HEK293 (cell line): ENCODE data around the gene PTPRN2.

Source experiments
- CTCF ChIA-PET: fragments of 350-600 bp; formaldehyde crosslinking; extraction: SDS; loops from one replicate; lab custom pipeline; 2021; ENCODE audit warnings: antibody characterized with exemption; lab: Yijun Ruan, JAX
- POLR2A ChIA-PET: fragments of 300-600 bp; formaldehyde crosslinking; extraction: SDS; loops from one replicate; lab custom pipeline; 2020; ENCODE audit warnings: antibody characterized with exemption, inconsistent platforms; lab: Yijun Ruan, JAX
- H3K27ac ChIP-seq: fragments of 200-500 bp; sonication (Bioruptor generic); 2 replicates; pipeline ENCODE4 v1.5.1; 2014; ENCODE audit warnings: low read depth, low read length, control low read depth, inconsistent platforms; ENCODE audit errors: extremely low read depth
- H3K36me3 ChIP-seq, 2 experiments: fragments of 200-500 bp in 1 of 2; sonication (Bioruptor generic) in 1 of 2; 1 replicate in 1 of 2; 2 replicates in 1 of 2; pipeline ENCODE4 v1.5.1; 2014 to 2017; ENCODE audit warnings: inconsistent platforms in 2 of 2, low read length in 2 of 2; ENCODE audit not compliant: control insufficient read depth in 2 of 2, insufficient read depth in 1 of 2
- H3K4me1 ChIP-seq: fragments of 200-500 bp; sonication (Bioruptor generic); 2 replicates; pipeline ENCODE4 v1.5.1; 2014; ENCODE audit warnings: mild to moderate bottlenecking, low read length, inconsistent platforms; ENCODE audit not compliant: control insufficient read depth, insufficient read depth
- H3K4me3 ChIP-seq: 2 replicates; pipeline ENCODE4 v1.5.1; 2011; ENCODE audit warnings: low read depth, mild to moderate bottlenecking, control low read depth, low read length, moderate library complexity
- H3K9me3 ChIP-seq: fragments of 200-500 bp; sonication (Bioruptor generic); 2 replicates; pipeline ENCODE4 v1.5.1; 2014; ENCODE audit warnings: low read depth, low read length, inconsistent platforms; ENCODE audit not compliant: control insufficient read depth, insufficient read depth
- EGR2 ChIP-seq: fragments of 450-650 bp; formaldehyde crosslinking; IDR thresholded peaks from 2 replicates; pipeline ENCODE4 v1.5.1; 2016; ENCODE audit warnings: low read depth, missing biosample characterization, missing genetic modification characterization
- FEZF1 ChIP-seq: fragments of 450-650 bp; formaldehyde crosslinking; IDR thresholded peaks from 2 replicates; pipeline ENCODE4 v1.5.1; 2016; ENCODE audit warnings: missing biosample characterization, missing genetic modification characterization
- HOXC10 ChIP-seq: sonication (generic); formaldehyde crosslinking; IDR thresholded peaks from 2 replicates; pipeline ENCODE4 v1.8.1; 2023; ENCODE audit warnings: mild to moderate bottlenecking, missing genetic modification reagents
- KLF16 ChIP-seq: fragments of 450-650 bp; formaldehyde crosslinking; IDR thresholded peaks from 2 replicates; pipeline ENCODE4 v1.5.1; 2017; ENCODE audit warnings: missing biosample characterization, missing genetic modification characterization
- KLF17 ChIP-seq: fragments of 450-650 bp; formaldehyde crosslinking; IDR thresholded peaks from 2 replicates; pipeline ENCODE4 v1.5.1; 2016; ENCODE audit warnings: missing biosample characterization, missing genetic modification characterization
- OSR2 ChIP-seq: fragments of 450-650 bp; formaldehyde crosslinking; IDR thresholded peaks from 2 replicates; pipeline ENCODE4 v1.5.1; 2016; ENCODE audit warnings: missing biosample characterization, missing genetic modification characterization
- SP2 ChIP-seq: fragments of 450-650 bp; formaldehyde crosslinking; IDR thresholded peaks from 2 replicates; pipeline ENCODE4 v1.5.1; 2016; ENCODE audit warnings: missing biosample characterization, missing genetic modification characterization
- ZBTB11 ChIP-seq: fragments of 450-650 bp; formaldehyde crosslinking; conservative IDR thresholded peaks from 2 replicates; pipeline ENCODE4 v1.5.1; 2016; ENCODE audit warnings: low read depth, missing biosample characterization, missing genetic modification characterization
- ZBTB20 ChIP-seq: fragments of 450-650 bp; formaldehyde crosslinking; IDR thresholded peaks from 2 replicates; pipeline ENCODE4 v1.5.1; 2016; ENCODE audit warnings: missing biosample characterization, missing genetic modification characterization
- ZEB2 ChIP-seq: fragments of 450-650 bp; formaldehyde crosslinking; IDR thresholded peaks from 2 replicates; pipeline ENCODE4 v1.5.1; 2016; ENCODE audit warnings: missing biosample characterization, missing genetic modification characterization
- ZNF114 ChIP-seq: fragments of 450-650 bp; formaldehyde crosslinking; IDR thresholded peaks from 2 replicates; pipeline ENCODE4 v1.5.0; 2017; ENCODE audit warnings: missing biosample characterization, missing genetic modification characterization
- ZNF133 ChIP-seq: fragments of 450-650 bp; formaldehyde crosslinking; IDR thresholded peaks from 2 replicates; pipeline ENCODE4 v1.5.1; 2016; ENCODE audit warnings: missing biosample characterization, missing genetic modification characterization
- ZNF169 ChIP-seq: fragments of 450-650 bp; formaldehyde crosslinking; IDR thresholded peaks from 2 replicates; pipeline ENCODE4 v1.5.1; 2016; ENCODE audit warnings: missing biosample characterization, missing genetic modification characterization
- ZNF175 ChIP-seq: fragments of 450-650 bp; formaldehyde crosslinking; IDR thresholded peaks from 2 replicates; pipeline ENCODE4 v1.5.1; 2016; ENCODE audit warnings: missing biosample characterization, missing genetic modification characterization
- ZNF211 ChIP-seq: fragments of 450-650 bp; formaldehyde crosslinking; IDR thresholded peaks from 2 replicates; pipeline ENCODE4 v1.5.1; 2016; ENCODE audit warnings: low read depth, missing biosample characterization, missing genetic modification characterization
- ZNF324 ChIP-seq: fragments of 450-650 bp; formaldehyde crosslinking; IDR thresholded peaks from 2 replicates; pipeline ENCODE4 v1.5.1; 2016; ENCODE audit warnings: missing biosample characterization, missing genetic modification characterization
- ZNF423 ChIP-seq: fragments of 450-650 bp; formaldehyde crosslinking; IDR thresholded peaks from 2 replicates; pipeline ENCODE4 v1.5.1; 2016; ENCODE audit warnings: missing biosample characterization, missing genetic modification characterization
- ZNF48 ChIP-seq: fragments of 450-650 bp; formaldehyde crosslinking; IDR thresholded peaks from 2 replicates; pipeline ENCODE4 v1.5.1; 2016; ENCODE audit warnings: missing biosample characterization, missing genetic modification characterization
- ZNF530 ChIP-seq: fragments of 450-650 bp; formaldehyde crosslinking; IDR thresholded peaks from 2 replicates; pipeline ENCODE4 v1.5.1; 2016; ENCODE audit warnings: low read depth, missing biosample characterization, missing genetic modification characterization
- ZNF560 ChIP-seq: fragments of 450-650 bp; formaldehyde crosslinking; IDR thresholded peaks from 2 replicates; pipeline ENCODE4 v1.5.1; 2017; ENCODE audit warnings: missing biosample characterization, missing genetic modification characterization, borderline replicate concordance
- ZNF571 ChIP-seq: fragments of 450-650 bp; formaldehyde crosslinking; IDR thresholded peaks from 2 replicates; pipeline ENCODE4 v1.5.0; 2017; ENCODE audit warnings: missing biosample characterization, missing genetic modification characterization
- ZNF623 ChIP-seq: fragments of 450-650 bp; formaldehyde crosslinking; IDR thresholded peaks from 2 replicates; pipeline ENCODE4 v1.5.1; 2016; ENCODE audit warnings: missing biosample characterization, missing genetic modification characterization
- ZNF624 ChIP-seq: fragments of 450-650 bp; formaldehyde crosslinking; IDR thresholded peaks from 2 replicates; pipeline ENCODE4 v1.5.1; 2017; ENCODE audit warnings: missing biosample characterization, missing genetic modification characterization
- ZNF626 ChIP-seq: fragments of 450-650 bp; sonication (Bioruptor Pico); formaldehyde crosslinking; IDR thresholded peaks from 2 replicates; pipeline ENCODE4 v1.5.1; 2018; ENCODE audit warnings: missing biosample characterization, missing genetic modification characterization, inconsistent platforms
- ZNF645 ChIP-seq: fragments of 450-650 bp; formaldehyde crosslinking; IDR thresholded peaks from 2 replicates; pipeline ENCODE4; 2016; ENCODE audit warnings: missing biosample characterization, missing genetic modification characterization
- ZSCAN23 ChIP-seq: fragments of 450-650 bp; formaldehyde crosslinking; IDR thresholded peaks from 2 replicates; pipeline ENCODE4 v1.5.1; 2016; ENCODE audit warnings: missing biosample characterization, missing genetic modification characterization
- ZSCAN30 ChIP-seq: fragments of 450-650 bp; IDR thresholded peaks from 2 replicates; pipeline ENCODE4 v1.5.1; 2018; ENCODE audit warnings: missing biosample characterization, mild to moderate bottlenecking, missing genetic modification characterization, moderate library complexity

PTPRN2 gene

GRCh38 chr7:158609313-158609974, 21.8 kb upstream of the PTPRN2 start (continued):
- TF ChIP-seq ZNF175 (tag by site-specific recombination) (no peak), ZNF114 (tag by site-specific recombination) (no peak)

GRCh38 chr7:158607563-158607962, 19.9 kb upstream of the PTPRN2 start:
- TF ChIP-seq ZNF645 = no peak
- no peak for TF ChIP-seq SP2 (tag by site-specific recombination)
- TF ChIP-seq KLF16 (tag by site-specific recombination) = no peak
- TF ChIP-seq OSR2 (tag by site-specific recombination) = no peak
- no peak for TF ChIP-seq ZNF571 (tag by site-specific recombination)
- no peak for TF ChIP-seq ZNF560 (tag by site-specific recombination)
- no peak for TF ChIP-seq ZNF623 (tag by site-specific recombination)
- TF ChIP-seq ZSCAN30 = no peak
- CTCF ChIA-PET = no interaction called here

GRCh38 chr7:158606671-158607424, 19.2 kb upstream of the PTPRN2 start:
- H3K4me3 ChIP-seq = no peak overlapping the region
- ChIA-PET CTCF (no interaction called here), POLR2A (no interaction called here)
- no peaks in the 10 kb centered on the region for H3K4me1 ChIP-seq
- no peaks in the 10 kb centered on the region for H3K9me3 ChIP-seq
- H3K36me3 ChIP-seq = peaks cover 0 to 50% of the 10 kb centered on the region in 2 experiments; a peak in 2 of 3 replicates
- no peak overlapping the region for H3K27ac ChIP-seq
- TF ChIP-seq ZNF423 (no peak), EGR2 (no peak), ZNF211 (tag by site-specific recombination) (no peak), ZNF626 (tag by site-specific recombination) (no peak), ZNF324 (tag by site-specific recombination) (no peak), ZNF133 (tag by site-specific recombination) (no peak), FEZF1 (tag by site-specific recombination) (no peak), ZNF530 (no peak)
- TF ChIP-seq, all 188 proteins: peak for 0

More at GRCh38 chr7:158607563-158607962, 19.9 kb upstream of the PTPRN2 start:
- Histone ChIP-seq H3K27ac (no peak overlapping the region), H3K9me3 (no peaks in the 10 kb centered on the region), H3K4me1 (no peaks in the 10 kb centered on the region), H3K4me3 (no peak overlapping the region), H3K36me3 (peaks cover 0 to 50% of the 10 kb centered on the region in 2 experiments; a peak in 2 of 3 replicates)
- POLR2A ChIA-PET = no interaction called here

- Histone ChIP-seq H3K4me1 (no peaks in the 10 kb centered on the region), H3K4me3 (no peak overlapping the region), H3K9me3 (no peaks in the 10 kb centered on the region), H3K27ac (no peak overlapping the region), H3K36me3 (peaks cover 0 to 52% of the 10 kb centered on the region in 2 experiments; a peak in 2 of 3 replicates)
- CTCF ChIA-PET = no interaction called here
- POLR2A ChIA-PET = no interaction called here
- TF ChIP-seq ZNF48 (tag by site-specific recombination) = no peak
- TF ChIP-seq ZBTB20 (tag by site-specific recombination) = no peak
- TF ChIP-seq ZEB2 = no peak
- TF ChIP-seq ZNF624 (tag by site-specific recombination) = no peak
- no peak for TF ChIP-seq KLF17 (tag by site-specific recombination)
- TF ChIP-seq HOXC10 = no peak
- no peak for TF ChIP-seq ZSCAN23 (tag by site-specific recombination)
- TF ChIP-seq ZBTB11 = no peak
- TF ChIP-seq ZNF169 (tag by site-specific recombination) = no peak
These were observed 18.5 kb upstream of the PTPRN2 start for GRCh38 chr7:158606129-158606528.
